SK-N-SH (cell line): ENCODE data around the gene SMAD7. TPM values are rescaled to one million over a fixed set of nuclear protein-coding genes. Genes with fewer than 3 reads are reported as not detected.

Source experiments
- FOXM1 ChIP-seq: IDR thresholded peaks from 2 replicates; pipeline ENCODE4 v1.4.0; 2012; ENCODE audit warnings: low read depth, mild to moderate bottlenecking
- JUND ChIP-seq: IDR thresholded peaks from 2 replicates; pipeline ENCODE4 v1.4.0; 2012
- MEF2A ChIP-seq: IDR thresholded peaks from 2 replicates; pipeline ENCODE4 v1.4.0; 2012; ENCODE audit warnings: low read depth, borderline replicate concordance
- RXRA ChIP-seq: IDR thresholded peaks from 2 replicates; pipeline ENCODE4 v1.4.0; 2012; ENCODE audit warnings: low read depth, mild to moderate bottlenecking, borderline replicate concordance
- SIN3A ChIP-seq: IDR thresholded peaks from 2 replicates; pipeline ENCODE4 v1.6.1; 2012; ENCODE audit warnings: low read depth, mild to moderate bottlenecking, low read length, moderate library complexity, borderline replicate concordance
- SMC3 ChIP-seq: IDR thresholded peaks from 2 replicates; pipeline ENCODE4 v1.6.1; 2012; ENCODE audit warnings: low read depth, low read length, improper control_type of control experiment
- TCF12 ChIP-seq: IDR thresholded peaks from 2 replicates; pipeline ENCODE4 v1.4.0; 2012
- TEAD4 ChIP-seq: IDR thresholded peaks from 2 replicates; pipeline ENCODE4 v1.4.0; 2012; ENCODE audit warnings: mild to moderate bottlenecking, borderline replicate concordance; ENCODE audit not compliant: insufficient read depth
- ZBTB33 ChIP-seq: IDR thresholded peaks from 2 replicates; pipeline ENCODE4 v1.4.0; 2012; ENCODE audit warnings: low read depth, borderline replicate concordance
- polyA plus RNA-seq, 3 experiments: library from polyadenylated mRNA; depleted of rRNA; stranded (reverse); fragments of >200 nt; gene quantifications; 2 replicates each; pipeline ENCODE4 v1.2.3, GENCODE V29; 2012
- TF ChIP-seq, protein P1 (sequence below): IDR thresholded peaks from 2 replicates; pipeline ENCODE4 v1.6.1; 2012; ENCODE audit warnings: mild to moderate bottlenecking, low read depth, low read length, moderate library complexity
- TF ChIP-seq, protein P2 (sequence below): fragments of 150-350 bp; IDR thresholded peaks from 2 replicates; pipeline ENCODE4 v1.6.1; 2017; ENCODE audit warnings: antibody characterized with exemption, low read length, low read depth, borderline replicate concordance
- TF ChIP-seq, protein P3 (sequence below): fragments of 200-600 bp; sonication (generic); IDR thresholded peaks from 2 replicates; pipeline ENCODE4 v1.6.1; 2017; ENCODE audit warnings: antibody characterized with exemption, mild to moderate bottlenecking, moderate library complexity

Gene SMAD7
- polyA plus RNA-seq, 1 of the 3 experiments (the other 2 are of a cell fraction): 20.0 TPM

DNA sequence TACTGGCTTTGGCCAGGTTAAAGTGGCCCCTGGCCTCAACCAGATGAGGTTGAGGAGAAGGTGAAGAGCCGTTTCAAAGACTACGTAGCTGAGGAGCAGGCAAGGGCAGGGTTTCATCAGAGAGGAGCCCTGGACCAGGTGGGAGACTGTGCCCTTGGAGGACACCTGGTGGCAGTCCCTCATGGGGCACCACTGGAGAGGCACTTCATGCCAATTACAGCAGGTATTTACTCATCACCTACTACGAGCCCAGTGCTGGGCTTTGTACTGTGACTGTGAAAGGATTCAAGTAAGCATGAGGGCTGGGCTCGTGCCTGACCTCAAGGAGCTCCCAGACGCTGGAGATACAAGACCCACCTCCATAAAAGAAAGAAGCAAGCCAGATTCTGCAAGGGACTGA is 37.6 kb downstream of the SMAD7 start (continued):
- TF ChIP-seq MEF2A (no peak), JUND (no peak), SMC3 (0 out of 2 replicates have a peak, but pooled peaks have one; percentile 20), SIN3A (no peak), ZBTB33 (no peak), FOXM1 (no peak), TCF12 (no peak), RXRA (no peak), TEAD4 (no peak)
- TF ChIP-seq, protein P1, sequence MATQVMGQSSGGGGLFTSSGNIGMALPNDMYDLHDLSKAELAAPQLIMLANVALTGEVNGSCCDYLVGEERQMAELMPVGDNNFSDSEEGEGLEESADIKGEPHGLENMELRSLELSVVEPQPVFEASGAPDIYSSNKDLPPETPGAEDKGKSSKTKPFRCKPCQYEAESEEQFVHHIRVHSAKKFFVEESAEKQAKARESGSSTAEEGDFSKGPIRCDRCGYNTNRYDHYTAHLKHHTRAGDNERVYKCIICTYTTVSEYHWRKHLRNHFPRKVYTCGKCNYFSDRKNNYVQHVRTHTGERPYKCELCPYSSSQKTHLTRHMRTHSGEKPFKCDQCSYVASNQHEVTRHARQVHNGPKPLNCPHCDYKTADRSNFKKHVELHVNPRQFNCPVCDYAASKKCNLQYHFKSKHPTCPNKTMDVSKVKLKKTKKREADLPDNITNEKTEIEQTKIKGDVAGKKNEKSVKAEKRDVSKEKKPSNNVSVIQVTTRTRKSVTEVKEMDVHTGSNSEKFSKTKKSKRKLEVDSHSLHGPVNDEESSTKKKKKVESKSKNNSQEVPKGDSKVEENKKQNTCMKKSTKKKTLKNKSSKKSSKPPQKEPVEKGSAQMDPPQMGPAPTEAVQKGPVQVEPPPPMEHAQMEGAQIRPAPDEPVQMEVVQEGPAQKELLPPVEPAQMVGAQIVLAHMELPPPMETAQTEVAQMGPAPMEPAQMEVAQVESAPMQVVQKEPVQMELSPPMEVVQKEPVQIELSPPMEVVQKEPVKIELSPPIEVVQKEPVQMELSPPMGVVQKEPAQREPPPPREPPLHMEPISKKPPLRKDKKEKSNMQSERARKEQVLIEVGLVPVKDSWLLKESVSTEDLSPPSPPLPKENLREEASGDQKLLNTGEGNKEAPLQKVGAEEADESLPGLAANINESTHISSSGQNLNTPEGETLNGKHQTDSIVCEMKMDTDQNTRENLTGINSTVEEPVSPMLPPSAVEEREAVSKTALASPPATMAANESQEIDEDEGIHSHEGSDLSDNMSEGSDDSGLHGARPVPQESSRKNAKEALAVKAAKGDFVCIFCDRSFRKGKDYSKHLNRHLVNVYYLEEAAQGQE: no peak
- TF ChIP-seq, protein P2, sequence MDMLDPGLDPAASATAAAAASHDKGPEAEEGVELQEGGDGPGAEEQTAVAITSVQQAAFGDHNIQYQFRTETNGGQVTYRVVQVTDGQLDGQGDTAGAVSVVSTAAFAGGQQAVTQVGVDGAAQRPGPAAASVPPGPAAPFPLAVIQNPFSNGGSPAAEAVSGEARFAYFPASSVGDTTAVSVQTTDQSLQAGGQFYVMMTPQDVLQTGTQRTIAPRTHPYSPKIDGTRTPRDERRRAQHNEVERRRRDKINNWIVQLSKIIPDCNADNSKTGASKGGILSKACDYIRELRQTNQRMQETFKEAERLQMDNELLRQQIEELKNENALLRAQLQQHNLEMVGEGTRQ: no peak
- TF ChIP-seq, protein P3, sequence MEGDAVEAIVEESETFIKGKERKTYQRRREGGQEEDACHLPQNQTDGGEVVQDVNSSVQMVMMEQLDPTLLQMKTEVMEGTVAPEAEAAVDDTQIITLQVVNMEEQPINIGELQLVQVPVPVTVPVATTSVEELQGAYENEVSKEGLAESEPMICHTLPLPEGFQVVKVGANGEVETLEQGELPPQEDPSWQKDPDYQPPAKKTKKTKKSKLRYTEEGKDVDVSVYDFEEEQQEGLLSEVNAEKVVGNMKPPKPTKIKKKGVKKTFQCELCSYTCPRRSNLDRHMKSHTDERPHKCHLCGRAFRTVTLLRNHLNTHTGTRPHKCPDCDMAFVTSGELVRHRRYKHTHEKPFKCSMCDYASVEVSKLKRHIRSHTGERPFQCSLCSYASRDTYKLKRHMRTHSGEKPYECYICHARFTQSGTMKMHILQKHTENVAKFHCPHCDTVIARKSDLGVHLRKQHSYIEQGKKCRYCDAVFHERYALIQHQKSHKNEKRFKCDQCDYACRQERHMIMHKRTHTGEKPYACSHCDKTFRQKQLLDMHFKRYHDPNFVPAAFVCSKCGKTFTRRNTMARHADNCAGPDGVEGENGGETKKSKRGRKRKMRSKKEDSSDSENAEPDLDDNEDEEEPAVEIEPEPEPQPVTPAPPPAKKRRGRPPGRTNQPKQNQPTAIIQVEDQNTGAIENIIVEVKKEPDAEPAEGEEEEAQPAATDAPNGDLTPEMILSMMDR: peak; percentile 23; the same call in 1 of the 2 replicates
